ENCODE measurements around the gene FAM168A.

- TF ChIP-seq CTCF (IDR thresholded peaks at IDR 0.05) (no peak), POLR2A (IDR thresholded peaks at IDR 0.05; ENCODE audit: low read depth) (no peak), POLR2AphosphoS5 (IDR thresholded peaks at IDR 0.05) (no peak)
Measured at GRCh38 chr11:73463359-73463758, 134.6 kb downstream of the FAM168A start.

Data from esophagus muscularis mucosa (tissue), 3 donors.